SK-N-SH treated with all-trans-retinoic acid at 6 μM for 48 hours (cell line): ENCODE results near the gene OCEL1.
A peak's percentile ranks its signal among the peaks of the same experiment; 100 is the strongest.

Source experiments
- ATAC-seq: fragments of 200-7000 bp; cut with Tn5 transposase; 3 replicates; pipeline ENCODE4 v1.9.1; 2020; ENCODE audit warnings: mild to moderate bottlenecking, moderate library complexity
- ARNTL ChIP-seq: fragments of 450-650 bp; formaldehyde crosslinking; IDR thresholded peaks from 2 replicates; pipeline ENCODE4 v1.5.0; 2020; ENCODE audit warnings: low read depth, mild to moderate bottlenecking, moderate library complexity, borderline replicate concordance
- BACH2 ChIP-seq: fragments of 250-450 bp; sonication (Bioruptor Pico); IDR thresholded peaks from 2 replicates; pipeline ENCODE4 v1.9.0; 2021; ENCODE audit warnings: mild to moderate bottlenecking, borderline replicate concordance
- CREB5 ChIP-seq: fragments of 250-450 bp; sonication (Bioruptor Pico); IDR thresholded peaks from 2 replicates; pipeline ENCODE4 v1.5.1; 2020; ENCODE audit warnings: low read depth, mild to moderate bottlenecking, moderate library complexity
- CSRNP3 ChIP-seq: fragments of 250-450 bp; sonication (Bioruptor Pico); IDR thresholded peaks from 2 replicates; pipeline ENCODE4 v1.5.1; 2021; ENCODE audit warnings: mild to moderate bottlenecking, moderate library complexity
- GLIS3 ChIP-seq: fragments of 250-450 bp; sonication (Bioruptor Pico); IDR thresholded peaks from 2 replicates; pipeline ENCODE4 v1.5.0; 2020; ENCODE audit warnings: mild to moderate bottlenecking, moderate library complexity
- POU6F1 ChIP-seq: fragments of 250-450 bp; sonication (Bioruptor Pico); IDR thresholded peaks from 2 replicates; pipeline ENCODE4 v1.8.0; 2021; ENCODE audit warnings: low read depth, mild to moderate bottlenecking, moderate library complexity, borderline replicate concordance
- TCF4 ChIP-seq: fragments of 250-450 bp; sonication (Bioruptor Pico); IDR thresholded peaks from 2 replicates; pipeline ENCODE4 v1.8.0; 2021; ENCODE audit warnings: mild to moderate bottlenecking, moderate library complexity, borderline replicate concordance
- TSHZ2 ChIP-seq: fragments of 250-450 bp; sonication (Bioruptor Pico); IDR thresholded peaks from 2 replicates; pipeline ENCODE4 v1.5.0; 2020; ENCODE audit warnings: mild to moderate bottlenecking, moderate library complexity
- ZC3H10 ChIP-seq: fragments of 250-450 bp; sonication (Bioruptor Pico); IDR thresholded peaks from 2 replicates; pipeline ENCODE4 v1.5.1; 2021; ENCODE audit warnings: mild to moderate bottlenecking, moderate library complexity
- ZFP30 ChIP-seq: fragments of 450-650 bp; formaldehyde crosslinking; IDR thresholded peaks from 2 replicates; pipeline ENCODE4 v1.5.0; 2022; ENCODE audit warnings: mild to moderate bottlenecking, moderate library complexity
- ZNF565 ChIP-seq: fragments of 450-650 bp; formaldehyde crosslinking; conservative IDR thresholded peaks from 2 replicates; pipeline ENCODE4 v1.5.0; 2020; ENCODE audit warnings: low read depth, mild to moderate bottlenecking, moderate library complexity
- ZNF8 ChIP-seq: fragments of 450-650 bp; formaldehyde crosslinking; IDR thresholded peaks from 2 replicates; pipeline ENCODE4 v1.5.0; 2020; ENCODE audit warnings: mild to moderate bottlenecking, moderate library complexity

Gene OCEL1

DNA sequence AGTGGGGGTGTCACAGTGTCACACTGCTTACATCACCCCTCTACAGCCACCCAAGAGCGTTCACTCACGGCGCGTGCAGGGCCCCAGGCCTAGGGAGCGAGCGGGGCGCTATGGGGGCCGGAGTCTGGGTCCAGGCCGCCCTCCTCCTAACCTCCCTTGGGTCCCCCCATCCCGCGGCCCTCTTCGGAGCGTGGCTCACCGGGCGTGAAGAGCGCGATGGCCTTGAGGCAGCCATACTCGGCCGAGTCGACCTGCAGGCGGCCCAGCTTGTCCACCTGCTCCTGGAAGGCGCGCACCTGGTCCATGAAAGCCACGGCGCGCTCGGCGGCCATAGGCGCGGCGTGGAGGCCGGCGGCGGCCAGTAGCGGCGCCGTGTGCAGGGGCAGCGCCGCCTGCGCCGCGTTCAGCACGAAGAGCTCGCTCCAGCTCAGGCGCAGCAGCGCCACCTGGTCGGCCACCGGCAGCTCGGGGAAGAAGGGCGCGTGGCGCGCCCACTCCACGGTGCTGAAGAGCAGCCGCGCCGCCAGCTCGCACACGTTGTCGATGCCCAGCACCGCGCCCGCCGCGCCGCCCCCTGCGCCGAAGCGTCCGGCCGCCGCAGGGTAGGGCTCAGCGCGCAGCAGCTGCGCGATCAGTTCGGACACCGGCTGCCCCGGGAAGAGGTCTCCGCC, 9.4 kb downstream of the OCEL1 start:
- TF ChIP-seq ZC3H10 (CRISPR knock-in tag) (no peak), POU6F1 (CRISPR knock-in tag) (no peak), TSHZ2 (CRISPR knock-in tag) (no peak), ARNTL (CRISPR knock-in tag) (no peak), ZFP30 (CRISPR knock-in tag) (no peak)
- TF ChIP-seq, all 23 proteins: peak for 0
- peak; percentile 82 for ATAC-seq

DNA sequence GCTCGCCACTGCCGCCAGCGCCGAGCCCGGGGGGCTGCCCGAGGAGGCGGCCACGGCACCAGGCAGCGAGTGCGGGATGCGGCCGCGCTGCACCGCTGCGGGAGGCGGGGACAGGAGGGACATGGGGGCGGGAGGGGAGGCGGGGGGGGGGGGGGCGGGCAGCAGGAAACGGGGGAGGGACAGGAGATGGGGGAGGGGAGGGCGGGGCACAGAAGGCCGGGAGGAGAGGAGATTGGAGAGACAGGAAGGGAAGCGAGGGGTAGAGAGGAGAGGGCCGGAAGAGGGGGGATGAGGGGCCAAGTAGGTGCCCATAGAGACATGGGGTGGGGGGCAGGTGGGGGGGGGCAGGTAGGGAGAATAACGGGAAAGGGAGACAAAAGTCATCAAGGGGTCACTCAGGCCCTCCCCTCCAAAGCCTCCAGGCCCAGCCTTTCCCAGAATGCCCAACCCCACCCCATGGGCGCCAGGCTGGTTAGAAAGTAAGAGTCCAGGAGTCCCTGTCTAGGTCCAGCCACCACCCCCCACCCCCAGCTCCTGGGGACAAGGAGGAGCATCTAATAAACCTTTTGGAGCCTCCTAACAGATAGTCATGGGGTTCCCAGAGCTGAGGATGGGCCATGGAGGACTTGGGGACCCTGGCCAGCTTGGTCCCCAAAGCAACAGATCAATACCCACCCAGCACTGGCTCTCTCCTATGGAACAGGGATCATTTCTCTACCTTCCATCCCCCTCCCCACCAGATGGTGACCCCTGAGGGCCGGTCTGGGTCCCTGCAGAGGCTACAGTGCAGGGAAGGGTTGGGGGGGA, 10.1 kb downstream of the OCEL1 start:
- no peak for TF ChIP-seq ZNF8 (CRISPR knock-in tag)
- TF ChIP-seq CSRNP3 (CRISPR knock-in tag), result no peak
- no peak for TF ChIP-seq BACH2 (CRISPR knock-in tag)
- ATAC-seq, result peak; percentile 37

DNA sequence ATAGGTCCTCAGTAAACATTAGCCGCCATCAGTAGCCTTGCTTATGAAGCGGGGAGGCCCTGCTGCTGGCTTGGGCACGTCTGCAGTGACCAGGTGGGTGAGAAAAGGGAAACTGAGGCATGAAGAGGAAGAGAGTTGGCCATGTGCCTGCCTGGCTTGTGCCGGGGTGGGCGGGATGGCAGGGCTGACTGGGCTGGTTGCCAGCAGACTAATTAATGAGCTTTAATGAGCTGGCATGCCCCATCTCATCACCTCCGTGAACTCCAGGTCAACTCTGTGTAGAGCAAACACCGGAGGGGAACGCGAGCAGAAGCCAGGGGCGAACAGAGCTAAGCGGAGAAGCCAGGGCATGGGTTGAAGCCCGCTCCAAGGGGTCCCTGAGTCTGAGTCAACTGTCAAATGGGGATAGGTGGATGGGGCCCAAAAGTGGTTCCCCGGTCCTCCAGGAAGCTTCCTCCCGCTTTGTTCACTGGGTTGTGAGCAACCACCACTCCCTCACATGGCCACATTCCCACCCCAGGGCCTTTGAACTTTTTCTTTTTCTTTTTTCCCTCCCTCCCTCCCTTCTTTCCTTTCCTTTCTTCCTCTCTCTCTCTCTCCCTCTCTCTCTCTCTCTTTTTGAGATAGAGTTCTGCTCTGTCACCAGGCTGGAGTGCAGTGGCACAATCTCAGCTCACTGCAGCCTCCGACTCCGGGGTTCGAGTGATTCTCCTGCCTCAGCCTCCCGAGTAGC, 11.0 kb downstream of the OCEL1 start:
- ATAC-seq, result no peak
- TF ChIP-seq CREB5 (CRISPR knock-in tag) (no peak), TCF4 (CRISPR knock-in tag) (no peak)

- no peak for TF ChIP-seq GLIS3 (CRISPR knock-in tag)
- TF ChIP-seq ZFP30 (CRISPR knock-in tag), result no peak
- no peak for TF ChIP-seq POU6F1 (CRISPR knock-in tag)
- TF ChIP-seq ZNF565, result no peak
- no peak for TF ChIP-seq TCF4 (CRISPR knock-in tag)
- TF ChIP-seq CREB5 (CRISPR knock-in tag), result no peak
Observed at GRCh38 chr19:17237747-17238706, 12.0 kb downstream of the OCEL1 start.

More at GRCh38 chr19:17237747-17238706, 12.0 kb downstream of the OCEL1 start:
- ATAC-seq, result no peak
